Measurements from ENCODE around the gene URB1.

The URB1 gene

DNA sequence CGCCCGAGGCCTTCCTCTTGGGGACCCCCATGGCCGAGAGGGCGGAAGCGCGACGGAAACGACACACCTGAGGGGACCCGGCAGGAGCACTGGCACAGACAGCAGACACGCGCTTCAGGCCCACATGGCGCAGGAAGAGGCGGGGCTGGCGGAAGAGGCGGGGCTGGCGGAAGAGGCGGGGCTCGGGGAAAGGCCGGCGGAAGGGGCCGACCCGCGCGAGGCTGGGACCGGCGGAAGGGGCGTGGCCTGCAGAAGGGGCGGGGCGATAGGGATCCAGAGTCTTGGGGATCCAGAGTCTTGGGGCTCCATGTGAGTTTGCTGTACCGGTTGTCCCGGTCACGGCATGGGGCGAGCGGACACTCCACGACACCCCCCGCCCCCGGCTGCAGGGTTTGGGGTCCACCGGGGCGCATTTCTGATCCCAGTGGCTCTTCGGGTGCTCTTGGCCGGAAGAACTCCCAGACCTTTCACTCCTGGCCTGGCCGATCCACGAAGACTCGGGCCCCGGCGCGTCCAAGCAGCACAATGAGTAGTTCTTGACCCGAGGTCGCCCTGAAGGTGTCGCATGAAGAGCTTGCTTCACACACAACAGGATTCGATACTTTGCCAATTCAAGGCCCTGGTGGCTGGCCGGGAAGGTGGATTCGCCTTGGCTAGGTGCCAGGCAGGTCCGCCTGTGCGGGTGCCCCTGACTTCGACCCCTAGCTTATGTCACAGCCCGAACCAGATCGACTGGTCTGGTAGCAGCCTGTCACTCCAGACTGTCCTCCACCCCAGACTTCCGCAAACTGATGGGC lies at the start of gene URB1 (continued):
- TF ChIP-seq ZNF549 (tag by site-specific recombination; IDR thresholded peaks at IDR 0.05), result no peak
- TF ChIP-seq ZNF837 (tag by site-specific recombination; IDR thresholded peaks at IDR 0.05), result no peak
- TF ChIP-seq ZBTB21 (tag by site-specific recombination; IDR thresholded peaks at IDR 0.05), result 0 out of 2 replicates have a peak, but pooled peaks have one; percentile 58
- no peak for TF ChIP-seq ZNF112 (tag by site-specific recombination; IDR thresholded peaks at IDR 0.05)
- TF ChIP-seq ZNF585B (tag by site-specific recombination; IDR thresholded peaks at IDR 0.05), result no peak
- no peak for TF ChIP-seq ZNF362 (tag by site-specific recombination; IDR thresholded peaks at IDR 0.05)
- TF ChIP-seq ZNF274 (IDR thresholded peaks at IDR 0.05; ENCODE audit: low read length), result no peak
- no peak for TF ChIP-seq ZNF274 (tag by site-specific recombination; IDR thresholded peaks at IDR 0.05; ENCODE audit: borderline replicate concordance)
- TF ChIP-seq ZNF211 (tag by site-specific recombination; IDR thresholded peaks at IDR 0.05; ENCODE audit: low read depth), result no peak
- peak; percentile 65 for TF ChIP-seq ZBTB20 (tag by site-specific recombination; IDR thresholded peaks at IDR 0.05)
- TF ChIP-seq ZNF350 (tag by site-specific recombination; IDR thresholded peaks at IDR 0.05), result no peak
- TF ChIP-seq GFI1B (tag by site-specific recombination; IDR thresholded peaks at IDR 0.05), result no peak
- TF ChIP-seq ZNF571 (tag by site-specific recombination; IDR thresholded peaks at IDR 0.05), result no peak
- no peak for TF ChIP-seq AEBP2 (tag by site-specific recombination; IDR thresholded peaks at IDR 0.05; ENCODE audit: borderline replicate concordance)
- peak; percentile 67 for TF ChIP-seq SP7 (tag by site-specific recombination; IDR thresholded peaks at IDR 0.05)
- no peak for TF ChIP-seq ZNF394 (tag by site-specific recombination; IDR thresholded peaks at IDR 0.05; ENCODE audit: borderline replicate concordance)
- no peak for TF ChIP-seq SETDB1 (IDR thresholded peaks at IDR 0.05; ENCODE audit: insufficient read length, low read length)
- peak; percentile 99 for TF ChIP-seq SP2 (tag by site-specific recombination; IDR thresholded peaks at IDR 0.05)
- TF ChIP-seq ZNF223 (tag by site-specific recombination; IDR thresholded peaks at IDR 0.05), result no peak
- TF ChIP-seq PRDM1 (tag by site-specific recombination; IDR thresholded peaks at IDR 0.05), result no peak
- no peak for TF ChIP-seq ZNF202 (tag by site-specific recombination; IDR thresholded peaks at IDR 0.05; ENCODE audit: borderline replicate concordance)
- no peak for TF ChIP-seq ZNF132 (tag by site-specific recombination; IDR thresholded peaks at IDR 0.05; ENCODE audit: borderline replicate concordance)
- peak; percentile 59; the same call in 1 of the 2 replicates for TF ChIP-seq ZXDB (tag by site-specific recombination; IDR thresholded peaks at IDR 0.05)
- TF ChIP-seq ZBTB8A (tag by site-specific recombination; IDR thresholded peaks at IDR 0.05), result 0 out of 2 replicates have a peak, but pooled peaks have one; percentile 37
- TF ChIP-seq, protein P1, sequence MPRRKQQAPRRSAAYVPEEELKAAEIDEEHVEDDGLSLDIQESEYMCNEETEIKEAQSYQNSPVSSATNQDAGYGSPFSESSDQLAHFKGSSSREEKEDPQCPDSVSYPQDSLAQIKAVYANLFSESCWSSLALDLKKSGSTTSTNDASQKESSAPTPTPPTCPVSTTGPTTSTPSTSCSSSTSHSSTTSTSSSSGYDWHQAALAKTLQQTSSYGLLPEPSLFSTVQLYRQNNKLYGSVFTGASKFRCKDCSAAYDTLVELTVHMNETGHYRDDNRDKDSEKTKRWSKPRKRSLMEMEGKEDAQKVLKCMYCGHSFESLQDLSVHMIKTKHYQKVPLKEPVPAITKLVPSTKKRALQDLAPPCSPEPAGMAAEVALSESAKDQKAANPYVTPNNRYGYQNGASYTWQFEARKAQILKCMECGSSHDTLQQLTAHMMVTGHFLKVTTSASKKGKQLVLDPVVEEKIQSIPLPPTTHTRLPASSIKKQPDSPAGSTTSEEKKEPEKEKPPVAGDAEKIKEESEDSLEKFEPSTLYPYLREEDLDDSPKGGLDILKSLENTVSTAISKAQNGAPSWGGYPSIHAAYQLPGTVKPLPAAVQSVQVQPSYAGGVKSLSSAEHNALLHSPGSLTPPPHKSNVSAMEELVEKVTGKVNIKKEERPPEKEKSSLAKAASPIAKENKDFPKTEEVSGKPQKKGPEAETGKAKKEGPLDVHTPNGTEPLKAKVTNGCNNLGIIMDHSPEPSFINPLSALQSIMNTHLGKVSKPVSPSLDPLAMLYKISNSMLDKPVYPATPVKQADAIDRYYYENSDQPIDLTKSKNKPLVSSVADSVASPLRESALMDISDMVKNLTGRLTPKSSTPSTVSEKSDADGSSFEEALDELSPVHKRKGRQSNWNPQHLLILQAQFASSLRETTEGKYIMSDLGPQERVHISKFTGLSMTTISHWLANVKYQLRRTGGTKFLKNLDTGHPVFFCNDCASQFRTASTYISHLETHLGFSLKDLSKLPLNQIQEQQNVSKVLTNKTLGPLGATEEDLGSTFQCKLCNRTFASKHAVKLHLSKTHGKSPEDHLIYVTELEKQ (tag by site-specific recombination; IDR thresholded peaks at IDR 0.05; ENCODE audit: borderline replicate concordance), result peak; percentile 59; the same call in 1 of the 2 replicates
- no peak for TF ChIP-seq ZNF777 (tag by site-specific recombination; IDR thresholded peaks at IDR 0.05; ENCODE audit: borderline replicate concordance)
- no peak for TF ChIP-seq ZNF501 (tag by site-specific recombination; IDR thresholded peaks at IDR 0.05)
- TF ChIP-seq ZNF138 (tag by site-specific recombination; IDR thresholded peaks at IDR 0.05; ENCODE audit: borderline replicate concordance), result no peak
- TF ChIP-seq ZNF510 (tag by site-specific recombination; IDR thresholded peaks at IDR 0.05; ENCODE audit: insufficient replicate concordance), result no peak
- TF ChIP-seq OSR2 (tag by site-specific recombination; IDR thresholded peaks at IDR 0.05), result no peak; the same call in 1 of the 2 replicates
- no peak for TF ChIP-seq ZNF121 (tag by site-specific recombination; IDR thresholded peaks at IDR 0.05)
- TF ChIP-seq ATF2 (tag by site-specific recombination; IDR thresholded peaks at IDR 0.05; ENCODE audit: low read depth), result no peak
- no peak for TF ChIP-seq ZNF248 (tag by site-specific recombination; IDR thresholded peaks at IDR 0.05)
- TF ChIP-seq ZNF473 (tag by site-specific recombination; IDR thresholded peaks at IDR 0.05), result no peak

Data from HEK293 (cell line).